Daoy (cell line): ENCODE results near the gene PRAMEF26. TPM values are rescaled to one million over a fixed set of nuclear protein-coding genes. Genes with fewer than 3 reads are reported as not detected.
"Not testable (repeated sequence)": the region's sequence is repeated elsewhere in the genome, so short reads cannot be mapped to it uniquely, and the experiment has no call there.

ENCODE experiments used
- DNase-seq: peaks from one replicate; pipeline ENCODE4 v3.0.0-alpha.2; 2015; ENCODE audit warnings: low read depth
- total RNA-seq: library from RNA; depleted of rRNA; stranded (reverse); fragments of >200 nt; shearing (Covaris generic); gene quantifications from 2 replicates; pipeline ENCODE4 v1.2.3, GENCODE V29; 2014; rRNA removed

The PRAMEF26 gene
- total RNA-seq: not detected in 2 replicates

DNA sequence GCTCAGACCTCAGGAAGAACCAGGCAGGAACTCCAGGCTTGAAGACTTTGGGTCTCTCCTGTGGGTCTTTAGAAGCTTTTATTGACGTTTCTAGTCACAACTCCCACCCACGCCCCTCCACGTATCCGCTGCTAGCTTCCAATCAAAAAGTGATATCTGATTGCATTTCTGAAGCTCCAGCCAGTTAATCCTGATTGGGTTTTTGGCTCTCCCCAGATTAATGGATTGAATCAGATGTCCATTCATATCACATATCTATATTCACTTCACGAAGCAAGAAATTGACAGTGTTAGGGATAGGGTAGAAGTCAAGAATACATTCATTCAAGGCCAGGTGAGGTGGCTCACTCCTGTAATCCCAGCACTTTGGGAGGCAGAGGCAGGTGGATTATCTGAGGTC lies at the start of gene PRAMEF26:
TSS of gene PRAMEF26 (minus strand) at position 101 of the 400 bp plus-strand sequence. CDS start 2,914 bp downstream, outside the sequence.
- DNase-seq: not testable (repeated sequence)

DNA sequence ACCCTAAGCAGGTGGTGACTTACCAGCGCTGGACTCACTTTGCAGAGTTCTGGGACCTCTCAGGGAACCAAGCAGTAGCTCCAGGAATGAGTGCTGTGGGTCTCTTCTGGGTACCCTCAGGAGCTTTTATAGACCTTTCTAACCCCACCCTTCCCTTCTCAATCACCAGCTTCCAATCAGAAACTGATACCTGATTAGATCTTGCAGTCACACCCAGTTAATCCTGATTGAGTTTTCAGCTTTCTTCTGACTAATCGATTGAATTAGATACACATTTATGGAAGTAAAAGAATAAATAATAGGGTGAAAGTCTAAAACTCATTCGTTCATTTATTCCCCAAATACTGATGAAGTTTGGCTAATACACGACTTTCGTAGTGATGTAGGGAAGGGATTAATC lies 45.5 kb upstream of the PRAMEF26 start, which contains the start of gene PRAMEF13:
TSS of gene PRAMEF13 (minus strand) at position 101 of the 400 bp plus-strand sequence. CDS start 1,820 bp downstream, outside the sequence.
- DNase-seq: not testable (repeated sequence)

DNA sequence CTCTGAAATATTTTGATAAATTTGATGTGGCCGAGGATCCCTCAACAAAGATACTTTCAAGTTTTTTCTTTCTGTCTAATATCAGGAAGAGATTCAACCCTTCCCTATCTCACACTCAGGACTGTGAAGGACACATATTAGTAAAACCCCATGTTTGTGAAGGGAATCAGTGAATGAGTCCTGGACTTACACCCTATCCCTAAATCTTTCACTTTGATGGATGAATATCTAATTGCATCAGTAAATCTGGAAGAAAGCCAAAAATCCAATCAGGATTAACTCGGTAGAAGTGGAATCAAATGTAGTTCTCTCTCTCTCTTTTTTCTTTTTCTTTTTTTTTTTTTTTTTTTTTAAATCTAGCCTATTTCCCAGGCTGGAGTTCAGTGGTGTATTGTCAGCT lies 15.7 kb upstream of the PRAMEF26 start, which contains the start of gene PRAMEF9:
TSS of gene PRAMEF9 (plus strand) at position 301 of the 400 bp plus-strand sequence. CDS start 3,433 bp downstream, outside the sequence.
- DNase-seq: not testable (repeated sequence)

DNA sequence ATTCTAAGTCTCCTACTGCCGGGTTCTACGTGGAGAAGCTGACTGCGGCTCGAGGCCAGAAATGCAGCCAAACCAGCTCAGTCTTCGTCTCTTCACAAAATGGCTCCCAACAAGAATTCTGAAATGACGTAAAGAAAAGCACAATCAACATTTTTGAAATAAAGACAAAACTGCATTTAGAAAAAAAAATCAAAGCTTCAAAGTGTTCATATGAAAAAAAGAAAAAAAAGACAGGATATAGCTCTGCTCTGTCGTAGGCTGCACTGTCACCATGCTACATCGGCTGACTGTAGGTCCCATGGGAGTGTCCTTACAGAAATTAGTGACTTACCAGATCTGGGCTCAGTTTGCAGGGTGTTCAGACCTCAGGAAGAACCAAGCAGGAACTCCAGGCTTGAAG lies 9.7 kb upstream of the PRAMEF26 start, which contains the start of gene HNRNPCL4:
TSS of gene HNRNPCL4 (minus strand) at position 101 of the 400 bp plus-strand sequence. CDS start 164 bp downstream, outside the sequence.
- DNase-seq: not testable (repeated sequence)

DNA sequence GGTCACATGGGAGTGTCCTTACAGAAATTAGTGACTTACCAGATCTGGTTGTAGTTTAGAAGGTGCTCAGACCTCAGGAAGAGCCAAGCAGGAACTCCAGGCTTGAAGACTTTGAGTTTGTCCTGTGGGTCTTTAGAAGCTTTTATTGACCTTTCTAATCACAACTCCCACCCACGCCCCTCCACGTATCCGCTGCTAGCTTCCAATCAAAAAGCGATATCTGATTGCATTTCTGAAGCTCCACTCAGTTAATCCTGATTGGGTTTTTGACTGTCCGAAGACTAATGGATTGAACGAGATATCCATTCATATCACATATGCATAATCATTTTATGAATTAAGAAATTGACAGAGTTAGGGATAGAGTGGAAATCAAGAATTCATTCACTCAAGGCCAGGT lies 39.1 kb downstream of the PRAMEF26 start, which contains the start of gene HNRNPCL2:
TSS of gene HNRNPCL2 (minus strand) at position 101 of the 400 bp plus-strand sequence. CDS start 454 bp downstream, outside the sequence.
- not testable (repeated sequence) for DNase-seq

Other genes starting within 250 kb of the PRAMEF26 start
- gene PRAMEF7, start 239.4 kb downstream of the PRAMEF26 start, total RNA-seq: not detected in 2 replicates
- not detected in 2 replicates for gene PRAMEF6, start 208.4 kb downstream of the PRAMEF26 start, total RNA-seq
- gene PRAMEF27, start 99.4 kb downstream of the PRAMEF26 start, total RNA-seq: not detected in 2 replicates
- not detected in 2 replicates for gene HNRNPCL3, start 95.2 kb downstream of the PRAMEF26 start, total RNA-seq
- gene PRAMEF25, start 85.2 kb downstream of the PRAMEF26 start, total RNA-seq: not detected in 2 replicates
- not detected in 2 replicates for gene HNRNPCL2, start 39.2 kb downstream of the PRAMEF26 start, total RNA-seq
- gene HNRNPCL4, start 9.6 kb upstream of the PRAMEF26 start, total RNA-seq: not detected in 2 replicates
- not detected in 2 replicates for gene PRAMEF9, start 15.8 kb upstream of the PRAMEF26 start, total RNA-seq
- not detected in 2 replicates for gene PRAMEF13, start 45.4 kb upstream of the PRAMEF26 start, total RNA-seq
- gene PRAMEF18, start 70.1 kb upstream of the PRAMEF26 start, total RNA-seq: not detected in 2 replicates
- not detected in 2 replicates for gene PRAMEF5, start 98.2 kb upstream of the PRAMEF26 start, total RNA-seq
- gene PRAMEF8, start 129.1 kb upstream of the PRAMEF26 start, total RNA-seq: not detected in 2 replicates
- not detected in 2 replicates for gene PRAMEF33, start 147.5 kb upstream of the PRAMEF26 start, total RNA-seq
- not detected in 2 replicates for gene PRAMEF15, start 159.6 kb upstream of the PRAMEF26 start, total RNA-seq
- not detected in 2 replicates for gene PRAMEF14, start 191.1 kb upstream of the PRAMEF26 start, total RNA-seq
- not detected in 2 replicates for gene PRAMEF19, start 215.9 kb upstream of the PRAMEF26 start, total RNA-seq
- gene PRAMEF17, start 233.6 kb upstream of the PRAMEF26 start, total RNA-seq: not detected in 2 replicates